ENCODE measurements around the gene KLHDC9.

KLHDC9 gene

GRCh38 chr1:161082483-161082882 lies 15.7 kb upstream of the KLHDC9 start:
- DNase-seq (ENCODE audit: extremely low spot score): no peak
- ChIA-PET CTCF (interaction anchor here (0.8 to 9.2 kb wide), 7 partner anchors 9 to 305 kb away, joined by 3 to 91 read pairs (median 3); partner anchors contain the start of genes ARHGAP30, DEDD and KLHDC9), POLR2A (no interaction called here)
- no peak for TF ChIP-seq CTCF (IDR thresholded peaks at IDR 0.05; ENCODE audit: control extremely low read depth, extremely low read depth, low read depth, missing control alignments)

- DNase-seq (ENCODE audit: extremely low spot score): no peak
- TF ChIP-seq CTCF (IDR thresholded peaks at IDR 0.05; ENCODE audit: control extremely low read depth, extremely low read depth, low read depth, missing control alignments): no peak
- POLR2A ChIA-PET: no interaction called here
Observed at GRCh38 chr1:161082996-161083747, 15.0 kb upstream of the KLHDC9 start.

GRCh38 chr1:161083748-161084596 lies 14.2 kb upstream of the KLHDC9 start:
- ChIA-PET CTCF (interaction anchor here (1.1 to 9.2 kb wide), 4 partner anchors 11 to 49 kb away, joined by 3 to 91 read pairs (median 38); partner anchors contain the start of genes ARHGAP30, DEDD and KLHDC9), POLR2A (no interaction called here)
- no peak for TF ChIP-seq CTCF (IDR thresholded peaks at IDR 0.05; ENCODE audit: control extremely low read depth, extremely low read depth, low read depth, missing control alignments)
- no peak for DNase-seq (ENCODE audit: extremely low spot score)

More at GRCh38 chr1:161082996-161083747, 15.0 kb upstream of the KLHDC9 start:
- CTCF ChIA-PET: interaction anchor here (1.0 to 9.2 kb wide), 5 partner anchors 10 to 57 kb away, joined by 3 to 91 read pairs (median 3); partner anchors contain the start of genes ARHGAP30, DEDD and KLHDC9

GRCh38 chr1:161084597-161084988 lies 13.6 kb upstream of the KLHDC9 start:
- TF ChIP-seq CTCF (IDR thresholded peaks at IDR 0.05; ENCODE audit: control extremely low read depth, extremely low read depth, low read depth, missing control alignments): no peak
- ChIA-PET CTCF (interaction anchor here (1.2 to 9.2 kb wide), 4 partner anchors 11 to 48 kb away, joined by 3 to 91 read pairs (median 38); partner anchors contain the start of genes ARHGAP30, DEDD and KLHDC9), POLR2A (no interaction called here)
- no peak for DNase-seq (ENCODE audit: extremely low spot score)

- TF ChIP-seq CTCF (IDR thresholded peaks at IDR 0.05; ENCODE audit: control extremely low read depth, extremely low read depth, low read depth, missing control alignments): no peak
- POLR2A ChIA-PET: interaction anchor here (0.7 kb wide), 1 partner anchor 37 kb away, joined by 4 read pairs; no protein-coding TSS in a partner anchor
- CTCF ChIA-PET: interaction anchor here (1.2 to 9.2 kb wide), 5 partner anchors 11 to 80 kb away, joined by 3 to 91 read pairs (median 7); partner anchors contain the start of genes ARHGAP30, DEDD, KLHDC9 and PPOX
- DNase-seq (ENCODE audit: extremely low spot score): no peak
Observed at GRCh38 chr1:161085165-161085564, 13.0 kb upstream of the KLHDC9 start.

- no peak for TF ChIP-seq CTCF (IDR thresholded peaks at IDR 0.05; ENCODE audit: control extremely low read depth, extremely low read depth, low read depth, missing control alignments)
- ChIA-PET CTCF (interaction anchor here (1.8 to 9.2 kb wide), 4 partner anchors 10 to 89 kb away, joined by 3 to 91 read pairs (median 40); partner anchors contain the start of genes ARHGAP30, KLHDC9 and PPOX), POLR2A (no interaction called here)
- no peak for DNase-seq (ENCODE audit: extremely low spot score)
Observed at GRCh38 chr1:161086457-161086856, 11.7 kb upstream of the KLHDC9 start.
